ENCODE data around the gene AGBL3.
A peak's percentile ranks its signal among the peaks of the same experiment; 100 is the strongest.

Gene AGBL3

GRCh38 chr7:134986363-134987251 lies at the start of gene AGBL3:
AGBL3 (plus strand) TSS chr7:134986508; CDS start chr7:134987934, 1,426 bp downstream.
- peak; percentile 96 for DNase-seq (ENCODE audit: low read depth)

DNA sequence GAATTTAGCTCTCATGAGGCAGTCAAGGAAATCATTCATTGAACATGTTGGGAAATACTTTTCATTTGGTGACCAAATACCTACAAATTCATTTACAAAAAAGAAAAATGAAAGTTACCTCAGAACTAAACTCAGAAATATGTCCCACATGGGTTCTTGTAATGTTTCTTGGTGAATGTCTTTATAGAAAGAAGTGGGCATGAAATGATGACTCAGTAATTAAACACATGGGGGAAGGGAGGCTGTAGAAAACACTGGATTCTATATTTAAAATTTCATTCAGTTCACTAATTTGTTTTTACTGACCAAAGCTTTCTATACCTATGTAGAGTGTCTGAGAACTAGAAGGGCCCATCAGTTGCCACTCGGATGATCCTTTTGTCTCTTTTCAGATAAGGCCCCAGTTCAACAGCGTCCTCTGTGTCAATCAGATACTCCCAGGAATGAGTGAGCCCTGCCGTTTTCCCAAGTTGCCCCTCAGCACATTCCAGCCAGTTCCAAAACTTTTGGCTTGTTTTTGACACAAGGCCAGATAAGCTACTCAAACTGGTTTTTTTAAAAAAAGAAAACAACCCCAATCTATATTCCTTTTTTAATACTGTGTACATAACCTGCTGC lies 49.3 kb upstream of the AGBL3 start:
- no peak for DNase-seq (ENCODE audit: low read depth)

DNA sequence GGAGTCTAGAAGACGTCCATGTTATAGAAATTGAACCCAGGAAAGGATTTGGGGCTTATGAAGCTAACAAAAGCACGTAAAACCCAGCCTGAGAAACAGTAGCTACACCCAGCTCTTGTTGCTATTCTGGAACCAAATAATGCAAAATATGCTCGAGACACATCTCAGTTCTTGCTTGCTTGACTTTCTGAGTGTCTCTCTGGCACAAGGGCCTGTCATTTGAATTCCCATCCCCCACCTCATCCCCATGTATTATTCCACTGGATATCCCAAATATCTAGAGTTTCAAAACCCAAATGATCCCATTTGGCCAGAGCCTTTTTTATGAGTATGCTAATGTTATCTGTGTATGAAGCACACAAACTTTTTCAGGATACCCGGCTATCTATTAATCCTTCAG lies 48.2 kb upstream of the AGBL3 start:
- DNase-seq (ENCODE audit: low read depth), result no peak

GRCh38 chr7:134939136-134939535 lies 47.2 kb upstream of the AGBL3 start:
- no peak for DNase-seq (ENCODE audit: low read depth)

GRCh38 chr7:134940729-134941128 lies 45.6 kb upstream of the AGBL3 start:
- DNase-seq (ENCODE audit: low read depth), result no peak

DNA sequence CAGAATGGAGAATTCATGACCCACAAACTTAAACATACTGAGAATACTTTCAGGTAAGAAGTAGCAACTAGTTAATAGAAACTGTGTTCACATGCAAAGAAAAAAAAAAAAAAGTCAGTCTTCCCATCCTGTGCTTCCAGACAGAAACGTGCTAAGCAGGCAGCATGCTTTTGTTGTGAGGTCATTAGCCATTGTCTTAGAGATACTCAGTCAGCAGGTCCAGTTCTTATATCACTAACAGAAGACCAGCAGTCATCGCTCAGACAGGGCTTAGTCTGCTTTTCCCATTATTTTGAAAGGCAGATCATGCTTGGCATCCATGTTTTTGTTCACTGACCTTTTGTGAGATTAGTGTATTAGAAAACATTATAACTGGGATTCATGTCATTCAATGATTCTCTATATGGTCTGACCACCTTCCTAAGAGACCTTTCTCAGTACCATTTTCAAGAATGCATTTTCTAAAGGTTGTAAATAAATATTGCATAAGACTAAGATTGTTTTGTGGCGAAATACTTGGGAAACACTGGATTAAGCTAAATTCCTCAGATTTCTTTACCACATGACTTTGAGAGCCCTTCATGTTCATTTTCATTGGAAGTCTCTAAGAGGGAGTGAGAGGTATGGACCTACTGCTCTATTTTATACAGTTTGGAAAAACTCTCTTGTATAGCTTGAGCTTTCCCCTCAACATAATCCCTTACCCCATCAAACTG lies 45.0 kb upstream of the AGBL3 start:
- peak; percentile 50 for DNase-seq (ENCODE audit: low read depth)

DNA sequence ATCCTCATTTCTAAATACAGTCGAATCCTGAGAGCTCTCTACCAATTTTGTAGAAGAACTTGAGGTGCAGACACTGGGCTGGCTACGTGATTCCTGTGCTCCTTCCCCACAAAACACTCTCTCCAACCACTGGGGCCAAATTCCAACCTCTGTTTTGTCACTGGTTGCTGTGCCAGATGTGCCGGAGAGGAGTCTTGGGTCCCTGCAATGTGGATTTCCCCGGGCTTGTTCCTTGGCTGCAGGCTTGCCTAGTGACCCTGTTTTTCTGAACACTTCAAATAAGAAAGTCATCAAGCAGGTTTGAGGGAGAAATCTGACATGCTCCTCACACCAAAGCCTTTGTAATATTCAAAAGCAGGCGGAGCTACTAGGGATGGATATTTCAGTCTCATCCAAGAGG lies 44.4 kb upstream of the AGBL3 start:
- DNase-seq (ENCODE audit: low read depth), result no peak

DNA sequence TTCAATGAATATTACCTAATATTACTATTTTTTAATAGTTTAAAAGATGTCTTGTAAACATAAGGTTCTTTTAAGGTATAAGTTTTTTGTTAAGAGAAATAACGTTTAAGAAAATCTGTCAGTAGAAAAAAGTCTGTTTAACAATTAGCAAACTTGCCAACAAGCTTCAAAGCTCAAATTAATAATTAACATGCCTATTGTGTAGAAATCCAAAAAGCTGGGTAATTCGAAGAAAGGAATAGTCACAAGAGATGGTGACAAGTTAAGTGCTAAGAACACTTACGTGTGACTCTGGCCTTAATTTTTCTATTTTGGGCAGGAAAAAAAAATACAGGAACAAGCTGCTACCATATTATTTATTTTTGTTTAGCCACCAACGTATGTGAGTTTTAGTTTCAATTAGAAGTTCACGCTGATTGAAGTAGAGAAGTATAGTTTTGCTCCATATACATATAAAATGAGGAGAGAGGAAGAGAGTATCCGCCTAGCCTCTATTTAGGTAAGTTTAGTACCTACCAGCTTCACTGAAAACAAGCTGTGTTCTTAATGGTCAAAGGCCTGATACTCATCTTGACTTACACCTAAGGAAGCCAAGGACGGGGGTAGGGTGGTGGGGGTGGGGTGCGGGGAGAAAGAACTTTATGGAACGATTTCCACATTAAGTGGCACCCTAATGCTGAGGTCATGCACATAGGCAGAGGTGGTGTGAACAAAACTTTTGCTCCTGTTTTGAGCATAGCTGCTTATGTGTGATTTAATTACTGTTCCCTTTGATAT lies 43.4 kb upstream of the AGBL3 start:
- no peak for DNase-seq (ENCODE audit: low read depth)

GRCh38 chr7:134943785-134944400 lies 42.4 kb upstream of the AGBL3 start:
- DNase-seq (ENCODE audit: low read depth), result no peak

DNA sequence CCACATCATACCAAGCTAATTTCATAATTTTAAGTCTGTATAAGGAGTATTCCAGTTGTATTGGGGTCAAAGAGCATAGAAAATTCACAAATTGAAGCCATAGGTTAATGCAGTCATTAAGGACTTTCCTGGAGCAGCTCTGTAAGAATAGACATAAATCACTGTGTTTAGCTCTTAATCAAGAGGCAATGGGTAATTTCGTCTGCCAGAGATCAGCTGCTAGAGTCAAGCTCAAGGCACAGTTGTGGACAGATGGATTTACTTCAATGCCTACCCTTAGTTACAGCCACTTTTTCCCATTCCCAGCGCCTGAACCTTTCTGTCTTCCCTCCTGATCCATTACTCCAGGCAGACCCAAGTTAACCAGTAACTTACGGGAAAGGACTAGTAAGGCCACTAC lies 40.6 kb upstream of the AGBL3 start:
- no peak for DNase-seq (ENCODE audit: low read depth)

DNA sequence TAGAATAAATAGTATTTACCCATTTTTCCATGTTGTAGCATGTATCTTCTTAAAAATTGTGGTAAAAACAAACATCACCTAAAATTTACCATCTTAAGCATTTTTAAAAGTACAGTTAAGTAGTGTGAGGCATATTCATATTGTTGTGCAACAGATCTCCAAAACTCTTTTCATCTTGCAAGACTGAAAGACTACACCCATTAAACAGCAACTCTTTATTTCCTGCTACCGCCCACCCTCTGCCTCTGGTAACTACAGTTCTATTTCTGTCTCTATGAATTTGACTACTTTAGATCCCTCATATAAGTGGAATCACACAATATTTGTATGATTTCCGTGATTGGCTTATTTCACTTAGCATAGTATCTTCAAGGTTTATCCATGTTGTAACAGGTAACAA lies 40.0 kb upstream of the AGBL3 start:
- peak; percentile 45 for DNase-seq (ENCODE audit: low read depth)

DNA sequence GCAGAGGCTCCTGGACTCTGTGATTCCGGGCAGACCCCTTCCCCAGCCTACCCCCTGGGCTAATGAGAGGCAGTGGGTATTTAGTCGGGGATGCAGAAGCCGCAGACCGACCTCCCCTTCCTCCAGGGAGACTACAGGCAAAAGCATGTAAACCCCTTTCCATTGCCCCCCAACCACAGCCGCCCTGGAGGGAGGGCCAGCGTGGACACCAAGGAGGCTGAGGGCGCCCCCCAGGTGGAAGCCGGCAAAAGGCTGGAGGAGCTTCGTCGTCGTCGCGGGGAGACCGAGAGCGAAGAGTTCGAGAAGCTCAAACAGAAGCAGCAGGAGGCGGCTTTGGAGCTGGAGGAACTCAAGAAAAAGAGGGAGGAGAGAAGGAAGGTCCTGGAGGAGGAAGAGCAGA lies 39.0 kb upstream of the AGBL3 start:
- no peak for DNase-seq (ENCODE audit: low read depth)

GRCh38 chr7:134947831-134948230 lies 38.5 kb upstream of the AGBL3 start:
- DNase-seq (ENCODE audit: low read depth), result no peak

GRCh38 chr7:134948246-134948645 lies 38.1 kb upstream of the AGBL3 start:
- peak; percentile 24 for DNase-seq (ENCODE audit: low read depth)

DNA sequence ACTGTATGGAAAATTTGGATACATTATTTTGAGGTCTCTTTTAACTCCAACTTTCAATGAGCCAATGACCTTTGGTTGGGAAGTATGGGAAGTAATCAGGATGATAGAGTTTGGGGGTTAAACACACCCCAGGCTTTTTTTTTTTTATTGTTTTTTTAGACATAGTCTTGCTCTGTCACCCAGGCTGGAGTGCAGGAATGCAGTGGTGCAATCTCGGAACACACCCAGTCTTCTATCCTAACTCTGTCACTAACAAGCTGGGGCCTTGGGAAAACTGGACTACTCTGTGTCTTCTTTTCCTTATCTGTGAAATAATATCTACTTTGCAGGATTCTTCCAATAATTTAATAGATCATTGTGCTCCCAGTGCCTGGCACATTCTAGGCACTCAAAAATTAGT lies 37.6 kb upstream of the AGBL3 start:
- peak; percentile 51 for DNase-seq (ENCODE audit: low read depth)

DNA sequence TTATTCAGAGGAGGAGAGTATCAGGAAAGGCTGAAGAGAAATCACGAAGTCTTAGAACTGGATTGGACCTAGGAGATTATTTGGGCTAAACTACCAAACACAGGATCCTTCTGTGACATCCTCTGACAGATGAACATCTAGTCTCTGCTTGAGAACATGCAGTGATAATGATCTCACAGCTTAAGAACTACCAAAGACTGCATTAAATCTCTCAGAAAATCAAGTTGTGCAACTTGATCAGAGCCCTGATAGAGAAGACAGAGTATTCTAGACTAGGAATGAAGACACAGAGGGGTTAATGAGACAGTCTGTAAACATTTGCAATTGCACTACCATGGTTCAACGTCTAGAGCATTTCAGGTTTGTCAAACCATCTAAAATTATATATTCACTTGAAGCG lies 37.1 kb upstream of the AGBL3 start:
- no peak for DNase-seq (ENCODE audit: low read depth)

DNA sequence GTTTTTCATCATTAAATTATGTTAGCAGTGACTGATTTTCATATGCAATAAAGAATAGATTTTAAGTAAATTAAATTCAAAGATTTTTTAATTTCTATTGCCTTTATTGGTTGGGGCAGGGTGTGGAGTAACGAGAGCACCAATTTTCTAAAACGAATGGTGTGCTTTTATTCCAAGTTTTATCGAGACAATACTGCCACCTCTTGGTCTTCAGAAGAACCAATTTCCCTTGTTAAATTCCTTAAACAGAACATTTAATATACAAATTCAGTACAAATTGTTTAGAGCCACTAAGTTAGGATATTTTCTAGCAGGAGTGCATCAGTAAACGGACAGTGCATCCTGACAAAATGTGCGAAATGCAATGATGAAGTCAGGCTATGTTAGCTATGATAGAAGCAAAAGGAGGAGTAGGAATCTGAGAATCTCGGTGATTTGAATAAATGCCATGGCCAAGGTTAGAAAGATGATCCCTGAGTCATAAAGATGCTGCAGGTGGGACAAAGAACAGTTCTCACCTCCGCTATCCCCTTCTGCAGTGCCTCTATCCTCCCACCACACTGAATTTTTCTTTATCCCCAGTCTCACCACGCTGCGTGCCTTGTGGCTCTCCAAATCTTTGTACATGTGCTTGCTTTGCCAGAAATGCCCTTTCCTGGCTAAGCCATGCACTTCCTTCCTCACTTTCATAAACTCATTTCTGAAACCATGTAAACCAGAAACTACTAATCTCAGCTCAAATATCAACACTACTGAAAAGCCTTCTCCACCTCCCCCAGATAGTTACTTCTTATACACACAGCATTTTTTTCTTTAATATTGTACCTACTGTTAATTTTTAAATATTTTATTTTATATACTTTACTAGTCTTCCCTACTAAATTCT lies 31.9 kb upstream of the AGBL3 start:
- peak; percentile 35 for DNase-seq (ENCODE audit: low read depth)

GRCh38 chr7:134957005-134957404 lies 29.3 kb upstream of the AGBL3 start:
- DNase-seq (ENCODE audit: low read depth), result no peak

- no peak for DNase-seq (ENCODE audit: low read depth)
These were observed 26.5 kb upstream of the AGBL3 start for GRCh38 chr7:134959810-134960209.

DNA sequence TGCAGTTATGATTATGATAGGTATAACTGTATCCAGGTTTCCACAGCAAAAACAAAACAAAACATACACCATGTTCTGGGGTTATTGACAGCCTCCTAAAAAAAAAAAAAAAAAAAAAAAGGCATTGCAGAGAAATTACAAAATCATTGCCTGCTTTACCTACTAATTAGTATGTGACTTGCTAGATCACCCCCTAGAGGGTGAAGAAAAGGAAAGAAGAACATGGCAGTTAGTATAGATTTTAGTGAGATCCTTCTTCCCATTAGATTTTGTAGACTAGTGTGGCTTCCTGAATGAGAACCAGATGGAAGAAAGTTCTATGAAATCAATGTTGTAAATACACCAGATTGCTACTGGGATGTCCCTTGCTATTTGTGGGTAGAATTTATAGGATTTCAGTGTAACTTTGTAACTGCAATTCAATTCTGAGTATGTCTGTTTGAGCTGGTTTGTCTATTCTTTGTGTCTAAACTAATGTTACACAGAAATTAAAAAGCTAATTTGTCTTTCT lies 24.0 kb upstream of the AGBL3 start:
- DNase-seq (ENCODE audit: low read depth), result peak; percentile 4
